Esophagus muscularis mucosa (tissue), 3 donors: ENCODE results near the gene MOB3B.

ENCODE experiments used
- CTCF ChIP-seq, 3 experiments: fragments of 200-600 bp in 2 of 3; fragments of 450-650 bp in 1 of 3; sonication (generic) in 2 of 3; IDR thresholded peaks; one replicate each; pipeline ENCODE4 v1.5.1; 2017 to 2019; ENCODE audit warnings: antibody characterized with exemption in 3 of 3, mild to moderate bottlenecking in 2 of 3, moderate library complexity in 1 of 3
- POLR2A ChIP-seq: fragments of 450-650 bp; IDR thresholded peaks from one replicate; pipeline ENCODE4 v1.6.1; 2017; ENCODE audit warnings: antibody characterized with exemption, moderate library complexity, mild to moderate bottlenecking, low read depth

GRCh38 chr9:27491154-27491553, 38.5 kb downstream of the MOB3B start:
- TF ChIP-seq CTCF (IDR thresholded peaks at IDR 0.05) (no peak), POLR2A (no peak)
